PC-9 (cell line): ENCODE data around the gene SCG2. TPM values are rescaled to one million over a fixed set of nuclear protein-coding genes. Genes with fewer than 3 reads are reported as not detected.

ENCODE experiments used
- BruUV-seq: library from RNA; stranded (reverse); fragments of 400-500 nt; replicated peaks from 2 replicates; lab custom pipeline; 2021; lab: Mats Ljungman, UMichigan
- CTCF ChIA-PET: fragments of 300-600 bp; sonication (Branson Sonifier 250); formaldehyde crosslinking; loops from one replicate; lab custom pipeline; 2022; ENCODE audit warnings: antibody characterized with exemption; lab: Charles Lee
- POLR2A ChIA-PET: fragments of 300-600 bp; sonication (Branson Sonifier 250); formaldehyde crosslinking; loops from one replicate; lab custom pipeline; 2022; ENCODE audit warnings: antibody characterized with exemption; ENCODE audit not compliant: unreplicated experiment; lab: Charles Lee
- DNase-seq, 2 experiments: peaks; one replicate each; pipeline versions ENCODE4 v3.0.0 to v3.0.0-alpha.2; 2015 to 2022; ENCODE audit warnings: mixed read lengths in 1 of 2
- H2AFZ ChIP-seq: fragments of 200-600 bp; sonication (generic); 2 replicates; pipeline ENCODE4 v1.8.1; 2017; ENCODE audit warnings: antibody characterized with exemption
- H3F3A ChIP-seq: fragments of 200-600 bp; sonication (generic); 2 replicates; pipeline ENCODE4 v1.8.1; 2017; ENCODE audit warnings: antibody characterized with exemption, mild to moderate bottlenecking, low read depth; ENCODE audit not compliant: insufficient read depth
- H3K27ac ChIP-seq: fragments of 200-600 bp; sonication (generic); 2 replicates; pipeline ENCODE4 v1.6.1; 2016; ENCODE audit warnings: mixed run types
- H3K27me3 ChIP-seq: fragments of 200-600 bp; sonication (generic); 2 replicates; pipeline ENCODE4 v1.6.1; 2016; ENCODE audit warnings: low read depth, mixed run types; ENCODE audit not compliant: insufficient read depth
- H3K36me3 ChIP-seq: fragments of 200-600 bp; sonication (generic); 2 replicates; pipeline ENCODE4 v1.6.1; 2016; ENCODE audit warnings: low read depth, mixed run types
- H3K4me1 ChIP-seq: fragments of 200-600 bp; sonication (generic); replicated peaks from 2 replicates; pipeline ENCODE4 v1.6.1; 2016; ENCODE audit warnings: mixed run types; ENCODE audit not compliant: insufficient read depth
- H3K4me2 ChIP-seq: fragments of 200-600 bp; sonication (generic); 2 replicates; pipeline ENCODE4 v1.6.1; 2017; ENCODE audit warnings: mixed run types
- H3K4me3 ChIP-seq: fragments of 200-600 bp; sonication (generic); 2 replicates; pipeline ENCODE4 v1.6.1; 2016; ENCODE audit warnings: mixed run types
- H3K79me2 ChIP-seq: fragments of 200-600 bp; sonication (generic); 2 replicates; pipeline ENCODE4 v1.6.1; 2017; ENCODE audit warnings: low read depth, mixed run types
- H3K9me2 ChIP-seq: fragments of 200-600 bp; sonication (generic); 2 replicates; pipeline ENCODE4 v1.8.1; 2017; ENCODE audit warnings: mild to moderate bottlenecking; ENCODE audit not compliant: insufficient read depth
- H3K9me3 ChIP-seq: fragments of 200-600 bp; sonication (generic); 2 replicates; pipeline ENCODE4 v1.8.1; 2016; ENCODE audit warnings: low read depth; ENCODE audit not compliant: insufficient read depth
- H4K20me1 ChIP-seq: fragments of 200-600 bp; sonication (generic); 2 replicates; pipeline ENCODE4 v1.8.1; 2017; ENCODE audit not compliant: insufficient read depth
- CTCF ChIP-seq: fragments of 200-600 bp; sonication (generic); conservative IDR thresholded peaks from 2 replicates; pipeline ENCODE4 v1.6.1; 2017; ENCODE audit warnings: mixed run types, antibody characterized with exemption, mild to moderate bottlenecking, moderate library complexity
- EZH2 ChIP-seq: fragments of 200-600 bp; sonication (generic); IDR thresholded peaks from 2 replicates; pipeline ENCODE4 v1.8.0; 2017; ENCODE audit warnings: antibody characterized with exemption, low read depth
- intact Hi-C: fragments of 100-400 bp; cut with micrococcal nuclease; formaldehyde crosslinking; loops from one replicate; pipeline ENCODE4 v1.10.0; 2022; ENCODE audit not compliant: unreplicated experiment
- total RNA-seq: library from RNA; stranded (reverse); gene quantifications from 2 replicates; pipeline ENCODE4 v1.2.3, GENCODE V29; 2021

The SCG2 gene
- total RNA-seq, 1 experiment from 2014 or later: 0.81 TPM

- Histone ChIP-seq H3K4me3 (no peak overlapping the region), H3K9me2 (no peaks in the 10 kb centered on the region), H3K27ac (no peak overlapping the region), H3K79me2 (no peaks in the 10 kb centered on the region), H3F3A (no peaks in the 10 kb centered on the region), H3K4me1 (0 out of 2 replicates have a peak, but pooled peaks cover 5% of the 10 kb centered on the region), H4K20me1 (no peaks in the 10 kb centered on the region), H3K36me3 (no peaks in the 10 kb centered on the region), H3K27me3 (no peaks in the 10 kb centered on the region), H2AFZ (no peak overlapping the region), H3K4me2 (no peak overlapping the region), H3K9me3 (no peaks in the 10 kb centered on the region; the same call in 1 of the 2 replicates)
- TF ChIP-seq EZH2 (no peak), CTCF (no peak)
- ChIA-PET POLR2A (no interaction called here), CTCF (no interaction called here)
- intact Hi-C loops: no loop called here
- BruUV-seq: no TSS peak
- no peak for DNase-seq
Measured at GRCh38 chr2:223643309-223643708, 41.1 kb upstream of the SCG2 start.

- BruUV-seq: no TSS peak
- Histone ChIP-seq H3K79me2 (no peaks in the 10 kb centered on the region), H3K36me3 (no peaks in the 10 kb centered on the region), H3K27ac (no peak overlapping the region), H3K4me3 (no peak overlapping the region), H3K9me2 (no peaks in the 10 kb centered on the region), H3K27me3 (no peaks in the 10 kb centered on the region), H3K4me2 (no peak overlapping the region), H3F3A (no peaks in the 10 kb centered on the region), H3K4me1 (0 out of 2 replicates have a peak, but pooled peaks cover 5% of the 10 kb centered on the region), H2AFZ (no peak overlapping the region), H3K9me3 (no peaks in the 10 kb centered on the region; the same call in 1 of the 2 replicates), H4K20me1 (no peaks in the 10 kb centered on the region)
- POLR2A ChIA-PET: interaction anchor here (0.7 kb wide), 1 partner anchor 64 kb away, joined by 3 read pairs; no protein-coding TSS in a partner anchor
- intact Hi-C loops: no loop called here
- TF ChIP-seq EZH2: no peak
- no peak for TF ChIP-seq CTCF
- CTCF ChIA-PET: interaction anchor here (0.9 kb wide), 1 partner anchor 119 kb away, joined by 3 read pairs; no protein-coding TSS in a partner anchor
- peak in 1 of 2 experiments; percentile 43 for DNase-seq
Measured at GRCh38 chr2:223642506-223642905, 40.3 kb upstream of the SCG2 start.

- peak; percentile 65 to 67 for DNase-seq
- intact Hi-C loops: no loop called here
- CTCF ChIA-PET: interaction anchor here (0.7 kb wide), 1 partner anchor 373 kb away, joined by 3 read pairs; no protein-coding TSS in a partner anchor
- Histone ChIP-seq H3K4me2 (no peak overlapping the region), H3K27ac (no peak overlapping the region), H3F3A (no peaks in the 10 kb centered on the region), H3K4me3 (no peak overlapping the region), H3K4me1 (0 out of 2 replicates have a peak, but pooled peaks cover 5% of the 10 kb centered on the region), H3K9me3 (no peaks in the 10 kb centered on the region; the same call in 1 of the 2 replicates), H3K27me3 (no peaks in the 10 kb centered on the region), H4K20me1 (no peaks in the 10 kb centered on the region), H2AFZ (no peak overlapping the region), H3K36me3 (no peaks in the 10 kb centered on the region), H3K79me2 (no peaks in the 10 kb centered on the region), H3K9me2 (no peaks in the 10 kb centered on the region)
- POLR2A ChIA-PET: no interaction called here
- BruUV-seq: no TSS peak
- TF ChIP-seq CTCF (no peak), EZH2 (no peak)
Measured at GRCh38 chr2:223641082-223641481, 38.9 kb upstream of the SCG2 start.
